H1 (cell line): ENCODE data around the gene LTB4R. TPM values are rescaled to one million over a fixed set of nuclear protein-coding genes. Genes with fewer than 3 reads are reported as not detected.

Experiments used
- CTCF ChIA-PET: fragments of 300-600 bp; sonication (Branson Sonifier 250); formaldehyde crosslinking; loops from one replicate; lab custom pipeline; 2021; ENCODE audit not compliant: partially characterized antibody; lab: Charles Lee
- POLR2A ChIA-PET: fragments of 300-600 bp; sonication (Branson Sonifier 250); formaldehyde crosslinking; loops from one replicate; lab custom pipeline; 2021; ENCODE audit warnings: inconsistent platforms; ENCODE audit not compliant: partially characterized antibody; lab: Charles Lee
- DNase-seq, 2 experiments: peaks; one replicate each; pipeline versions ENCODE4 v3.0.0 to v3.0.0-alpha.2; 2010 to 2022; ENCODE audit warnings: low spot score in 2 of 2, low read depth in 1 of 2, mixed read lengths in 1 of 2
- FAIRE-seq: peaks from 2 replicates; lab custom pipeline; 2011; peaks lifted over from hg19 to GRCh38; lab: Jason Lieb, UNC
- H2AFZ ChIP-seq: 2 replicates; pipeline ENCODE4 v1.8.1; 2012; ENCODE audit warnings: low read length, inconsistent platforms
- H2AK5ac ChIP-seq: 2 replicates; pipeline ENCODE4 v1.6.1; 2013; ENCODE audit warnings: low read depth, low read length
- H2BK120ac ChIP-seq: replicated peaks from 2 replicates; pipeline ENCODE3; 2013; ENCODE audit warnings: low read depth, low read length, inconsistent platforms
- H2BK12ac ChIP-seq: 2 replicates; pipeline ENCODE4 v1.6.1; 2013; ENCODE audit warnings: low read depth, low read length
- H2BK15ac ChIP-seq: 2 replicates; pipeline ENCODE4 v1.6.1; 2013; ENCODE audit warnings: low read length
- H2BK20ac ChIP-seq: 2 replicates; pipeline ENCODE4 v1.6.1; 2013; ENCODE audit warnings: low read length
- H2BK5ac ChIP-seq: 2 replicates; pipeline ENCODE4 v1.6.1; 2013; ENCODE audit warnings: low read depth, low read length
- H3K14ac ChIP-seq: 2 replicates; pipeline ENCODE4 v1.6.1; 2013; ENCODE audit warnings: inconsistent platforms; ENCODE audit not compliant: insufficient read length
- H3K18ac ChIP-seq: 2 replicates; pipeline ENCODE4 v1.6.1; 2013; ENCODE audit warnings: low read length; ENCODE audit errors: extremely low read depth
- H3K23ac ChIP-seq: 2 replicates; pipeline ENCODE4 v1.6.1; 2013; ENCODE audit warnings: inconsistent platforms; ENCODE audit not compliant: insufficient read length
- H3K23me2 ChIP-seq: 2 replicates; pipeline ENCODE4 v1.6.1; 2013; ENCODE audit warnings: low read depth, low read length
- H3K27ac ChIP-seq: 2 replicates; pipeline ENCODE4 v1.6.1; 2011; ENCODE audit warnings: low read depth, low read length, inconsistent platforms
- H3K27me3 ChIP-seq, 4 experiments: replicated peaks in 1 of 4; 1 replicate in 1 of 4; 2 replicates in 3 of 4; pipeline versions ENCODE4 v1.6.1 to v1.8.1; 2011 to 2013; ENCODE audit warnings: low read length in 3 of 4, mild to moderate bottlenecking in 3 of 4, inconsistent platforms in 2 of 4, mixed read lengths in 2 of 4, moderate library complexity in 1 of 4; ENCODE audit not compliant: control insufficient read depth in 3 of 4, insufficient read depth in 3 of 4; ENCODE audit errors: extremely low read depth in 1 of 4
- H3K36me3 ChIP-seq, 4 experiments: 2 replicates each; pipeline versions ENCODE4 v1.6.1 to v1.8.1; 2011 to 2013; ENCODE audit warnings: mild to moderate bottlenecking in 4 of 4, low read length in 3 of 4, moderate library complexity in 2 of 4, control low read depth in 1 of 4, inconsistent platforms in 1 of 4; ENCODE audit not compliant: insufficient read depth in 4 of 4, control insufficient read depth in 2 of 4
- H3K4ac ChIP-seq: replicated peaks from 2 replicates; pipeline ENCODE3; 2013; ENCODE audit warnings: low read length, low read depth, mixed read lengths, inconsistent platforms; ENCODE audit not compliant: insufficient read length
- H3K4me1 ChIP-seq, 4 experiments: replicated peaks in 1 of 4; 1 replicate in 1 of 4; 2 replicates in 3 of 4; pipeline versions ENCODE4 v1.6.1 to v1.8.1; 2011 to 2013; ENCODE audit warnings: low read length in 3 of 4, inconsistent platforms in 2 of 4, mixed read lengths in 1 of 4; ENCODE audit not compliant: insufficient read depth in 4 of 4, control insufficient read depth in 3 of 4
- H3K4me2 ChIP-seq, 2 experiments: 2 replicates each; pipeline versions ENCODE4 v1.6.1 to v1.8.1; 2011 to 2013; ENCODE audit warnings: low read depth in 2 of 2, low read length in 2 of 2, control low read depth in 1 of 2, inconsistent platforms in 1 of 2, mild to moderate bottlenecking in 1 of 2; ENCODE audit not compliant: insufficient read depth in 1 of 2
- H3K4me3 ChIP-seq, 4 experiments: fragments of 200-600, 300-600 bp in 1 of 4; sonication (generic), shearing (Covaris generic), sonication (Bioruptor Twin) in 1 of 4; 2 replicates each; pipeline versions ENCODE4 v1.5.1 to v1.8.1; 2011 to 2016; ENCODE audit warnings: low read length in 4 of 4, low read depth in 3 of 4, control low read depth in 2 of 4, inconsistent platforms in 2 of 4, mild to moderate bottlenecking in 2 of 4, mixed read lengths in 1 of 4, moderate library complexity in 1 of 4; ENCODE audit not compliant: insufficient read depth in 2 of 4; ENCODE audit errors: extremely low read depth in 1 of 4
- H3K56ac ChIP-seq: replicated peaks from 2 replicates; pipeline ENCODE3; 2013; ENCODE audit warnings: low read depth, mild to moderate bottlenecking, mixed read lengths, low read length, inconsistent platforms; ENCODE audit not compliant: insufficient read length
- H3K79me1 ChIP-seq: 2 replicates; pipeline ENCODE4 v1.6.1; 2013; ENCODE audit warnings: low read depth, low read length, control low read depth
- H3K79me2 ChIP-seq, 2 experiments: 2 replicates each; pipeline versions ENCODE4 v1.6.1 to v1.8.1; 2012 to 2013; ENCODE audit warnings: low read length in 2 of 2, mild to moderate bottlenecking in 2 of 2, inconsistent platforms in 1 of 2; ENCODE audit not compliant: insufficient read depth in 2 of 2, control insufficient read depth in 1 of 2
- H3K9ac ChIP-seq, 4 experiments: replicated peaks in 1 of 4; 1 replicate in 1 of 4; 2 replicates in 3 of 4; pipeline versions ENCODE4 v1.6.1 to v1.8.1; 2011 to 2013; ENCODE audit warnings: low read depth in 3 of 4, low read length in 3 of 4, control low read depth in 2 of 4, mild to moderate bottlenecking in 2 of 4, moderate library complexity in 2 of 4, inconsistent platforms in 1 of 4; ENCODE audit errors: extremely low read depth in 1 of 4
- H3K9me3 ChIP-seq, 2 experiments: 2 replicates each; pipeline versions ENCODE4 v1.6.1 to v1.8.1; 2012 to 2013; ENCODE audit warnings: mild to moderate bottlenecking in 2 of 2, moderate library complexity in 2 of 2, control low read depth in 1 of 2, inconsistent platforms in 1 of 2, low read depth in 1 of 2, low read length in 1 of 2, mixed read lengths in 1 of 2; ENCODE audit not compliant: insufficient read depth in 2 of 2
- H4K20me1 ChIP-seq, 2 experiments: replicated peaks in 1 of 2; 2 replicates each; pipeline versions ENCODE3 to v1.8.1; 2011 to 2013; ENCODE audit warnings: inconsistent platforms in 2 of 2, low read length in 2 of 2, mild to moderate bottlenecking in 1 of 2; ENCODE audit not compliant: insufficient read depth in 2 of 2, control insufficient read depth in 1 of 2
- H4K5ac ChIP-seq: 2 replicates; pipeline ENCODE4 v1.6.1; 2013; ENCODE audit warnings: low read length, low read depth, mixed read lengths, inconsistent platforms; ENCODE audit not compliant: insufficient read length
- H4K8ac ChIP-seq: 2 replicates; pipeline ENCODE4 v1.8.0; 2013; ENCODE audit warnings: mild to moderate bottlenecking, moderate library complexity, low read length, inconsistent platforms; ENCODE audit not compliant: insufficient read depth; ENCODE audit errors: extremely low read depth
- H4K91ac ChIP-seq: replicated peaks from 2 replicates; pipeline ENCODE3; 2013; ENCODE audit warnings: low read length, mixed read lengths, inconsistent platforms; ENCODE audit not compliant: insufficient read length
- BACH1 ChIP-seq: IDR thresholded peaks from 2 replicates; pipeline ENCODE4 v1.6.1; 2012; ENCODE audit warnings: low read length, improper control_type of control experiment
- CBX8 ChIP-seq: fragments of 300-800, 300-1000 bp; sonication (generic); IDR thresholded peaks from 2 replicates; pipeline ENCODE4 v1.7.1; 2016; ENCODE audit warnings: low read depth, low read length, borderline replicate concordance
- EZH2 ChIP-seq: fragments of 200-600 bp; sonication (generic); IDR thresholded peaks from 2 replicates; pipeline ENCODE4 v1.7.1; 2012; ENCODE audit warnings: low read depth, mild to moderate bottlenecking, moderate library complexity, low read length, inconsistent platforms; ENCODE audit not compliant: severe bottlenecking
- GTF2F1 ChIP-seq: IDR thresholded peaks from 2 replicates; pipeline ENCODE4 v1.6.1; 2012; ENCODE audit warnings: low read depth, low read length, improper control_type of control experiment, borderline replicate concordance
- JUND ChIP-seq: IDR thresholded peaks from 2 replicates; pipeline ENCODE4 v1.6.1; 2011; ENCODE audit warnings: mild to moderate bottlenecking, improper control_type of control experiment, low read length
- MAX ChIP-seq: IDR thresholded peaks from 2 replicates; pipeline ENCODE4 v1.6.1; 2012; ENCODE audit warnings: inconsistent platforms
- POLR2AphosphoS5 ChIP-seq: IDR thresholded peaks from 2 replicates; pipeline ENCODE4 v1.6.1; 2011; ENCODE audit warnings: low read depth, low read length
- RAD21 ChIP-seq, 2 experiments: IDR thresholded peaks in 1 of 2; conservative IDR thresholded peaks in 1 of 2; 2 replicates each; pipeline ENCODE4 v1.6.1; 2011; ENCODE audit warnings: low read depth in 2 of 2, low read length in 2 of 2, improper control_type of control experiment in 1 of 2, inconsistent platforms in 1 of 2, mild to moderate bottlenecking in 1 of 2, moderate library complexity in 1 of 2
- SAP30 ChIP-seq: fragments of 300-600 bp; sonication (generic); IDR thresholded peaks from 2 replicates; pipeline ENCODE4 v1.7.1; 2012; ENCODE audit warnings: low read length, moderate library complexity, mild to moderate bottlenecking, inconsistent platforms; ENCODE audit not compliant: insufficient read depth, insufficient replicate concordance
- SRF ChIP-seq: IDR thresholded peaks from 2 replicates; pipeline ENCODE4 v1.6.1; 2011; ENCODE audit warnings: mild to moderate bottlenecking, low read depth, low read length, moderate library complexity
- TAF7 ChIP-seq: optimal IDR thresholded peaks from 2 replicates; pipeline ENCODE3; 2011; ENCODE audit warnings: low read depth, mild to moderate bottlenecking, inconsistent platforms, low read length, moderate library complexity, borderline replicate concordance
- WGBS, 2 experiments: shearing (Covaris generic) in 1 of 2; methylation state at CpG; one replicate each; pipeline versions ENCODE4 v1.1.6 to v1.1.7; 2013 to 2015; ENCODE audit warnings: low lambda C conversion rate in 2 of 2, mixed read lengths in 2 of 2, inconsistent platforms in 1 of 2, low coverage in 1 of 2, missing lambda C conversion rate in 1 of 2; ENCODE audit not compliant: insufficient replicate concordance in 2 of 2, insufficient coverage in 1 of 2, insufficient read length in 1 of 2; ENCODE audit errors: extremely low coverage in 1 of 2, missing lambda C conversion rate in 1 of 2; 5-methylcytosine and 5-hydroxymethylcytosine counted together
- polyA plus RNA-seq, 7 experiments: library from polyadenylated mRNA; depleted of rRNA in 3 of 7; stranded (reverse) in 5 of 7; unstranded in 2 of 7; fragments of >200 nt in 5 of 7; fragments of 200-250 nt in 2 of 7; gene quantifications; 1 replicate in 5 of 7; 2 replicates in 1 of 7; 4 replicates in 1 of 7; pipeline versions ENCODE4 v1.2.1 to v1.2.3, GENCODE V29; 2011 to 2013; ENCODE audit warnings: missing spikeins in 2 of 7, mixed read lengths in 2 of 7
- total RNA-seq: library from RNA; stranded (reverse); fragmentation: NEBNext Ultra II Directional; extraction: Animal tissue kit (Norgen Biotek cat#: 25700); gene quantifications from 2 replicates; pipeline ENCODE4 v1.2.1, GENCODE V29; 2021

The LTB4R gene
- total and polyA plus RNA-seq, 2 of the 8 experiments (the other 6 are each of a cell fraction or from before 2014, with no cell fraction given) = 4.1 to 6.7 TPM

- Histone ChIP-seq H3K14ac (no peak overlapping the region), H2AFZ (no peak overlapping the region), H2BK120ac (no peak overlapping the region), H4K5ac (no peak overlapping the region), H4K20me1 (peaks cover 0 to 2% of the 10 kb centered on the region in 2 experiments), H3K4ac (no peak overlapping the region), H3K9ac (no peak overlapping the region), H3K4me1 (no peaks in the 10 kb centered on the region; a peak in 2 of 7 replicates), H2BK15ac (no peak overlapping the region), H4K8ac (no peak overlapping the region), H3K18ac (no peak overlapping the region), H4K91ac (no peak overlapping the region), H3K4me2 (no peak overlapping the region), H3K79me1 (no peaks in the 10 kb centered on the region), H2BK5ac (no peak overlapping the region), H3K27me3 (peaks cover 0 to 43% (median 33%) of the 10 kb centered on the region in 4 experiments; a peak in 6 of 7 replicates), H2BK20ac (no peak overlapping the region), H3K79me2 (no peaks in the 10 kb centered on the region), H3K9me3 (no peaks in the 10 kb centered on the region; a peak in 1 of 4 replicates), H3K56ac (no peak overlapping the region), H3K4me3 (no peak overlapping the region), H2AK5ac (no peak overlapping the region), H3K27ac (no peak overlapping the region), H3K36me3 (no peaks in the 10 kb centered on the region), H3K23me2 (no peaks in the 10 kb centered on the region), H3K23ac (no peak overlapping the region), H2BK12ac (no peak overlapping the region)
- WGBS, 2 experiments = 83% methylated on average over 3 of the region's 3 CpGs; no CpG with 5 or more reads in 1 of the 2 experiments
- ChIA-PET POLR2A (interaction anchor here (0.6 to 2.0 kb wide), 6 partner anchors 9 to 114 kb away, joined by 3 to 14 read pairs (median 4); partner anchors contain the start of gene CIDEB), CTCF (interaction anchor here (0.9 to 27.8 kb wide), 8 partner anchors 10 to 362 kb away, joined by 3 to 664 read pairs (median 4); partner anchors contain the start of genes ADCY4, CBLN3, CIDEB and KHNYN)
- DNase-seq (no peak), FAIRE-seq (no peak)
- TF ChIP-seq CBX8 = no peak
- no peak for TF ChIP-seq RAD21 (IDR thresholded peaks at IDR 0.05 in 1 of 2, conservative IDR thresholded peaks at IDR 0.05 in 1 of 2; ENCODE audit: low read depth in 2 of 2, low read length in 2 of 2)
- TF ChIP-seq TAF7 = no peak
- no peak for TF ChIP-seq POLR2AphosphoS5
- TF ChIP-seq SRF = no peak
- TF ChIP-seq JUND = no peak
- TF ChIP-seq EZH2 = no peak
- no peak for TF ChIP-seq GTF2F1
- no peak for TF ChIP-seq SAP30
- no peak for TF ChIP-seq BACH1
- no peak for TF ChIP-seq MAX
Measured at GRCh38 chr14:24317141-24317928, 6.0 kb downstream of the LTB4R start.
